NB4 (cell line): ENCODE results near the gene MINDY4.

Source experiments
- CTCF ChIP-seq: IDR thresholded peaks from one replicate; pipeline ENCODE4 v1.5.1; 2012; ENCODE audit warnings: low read depth, low read length
- MAX ChIP-seq: IDR thresholded peaks from 2 replicates; pipeline ENCODE4 v1.6.1; 2011; ENCODE audit warnings: low read depth, low read length
- POLR2A ChIP-seq: IDR thresholded peaks from 2 replicates; pipeline ENCODE4 v1.6.1; 2011; ENCODE audit warnings: mild to moderate bottlenecking; ENCODE audit not compliant: insufficient read length; ENCODE audit errors: extremely low read depth

GRCh38 chr7:30938435-30939316 lies 167.5 kb downstream of the MINDY4 start:
- TF ChIP-seq CTCF (peak; percentile 96), POLR2A (no peak), MAX (no peak)
